ENCODE measurements around the gene IL16.

DNA sequence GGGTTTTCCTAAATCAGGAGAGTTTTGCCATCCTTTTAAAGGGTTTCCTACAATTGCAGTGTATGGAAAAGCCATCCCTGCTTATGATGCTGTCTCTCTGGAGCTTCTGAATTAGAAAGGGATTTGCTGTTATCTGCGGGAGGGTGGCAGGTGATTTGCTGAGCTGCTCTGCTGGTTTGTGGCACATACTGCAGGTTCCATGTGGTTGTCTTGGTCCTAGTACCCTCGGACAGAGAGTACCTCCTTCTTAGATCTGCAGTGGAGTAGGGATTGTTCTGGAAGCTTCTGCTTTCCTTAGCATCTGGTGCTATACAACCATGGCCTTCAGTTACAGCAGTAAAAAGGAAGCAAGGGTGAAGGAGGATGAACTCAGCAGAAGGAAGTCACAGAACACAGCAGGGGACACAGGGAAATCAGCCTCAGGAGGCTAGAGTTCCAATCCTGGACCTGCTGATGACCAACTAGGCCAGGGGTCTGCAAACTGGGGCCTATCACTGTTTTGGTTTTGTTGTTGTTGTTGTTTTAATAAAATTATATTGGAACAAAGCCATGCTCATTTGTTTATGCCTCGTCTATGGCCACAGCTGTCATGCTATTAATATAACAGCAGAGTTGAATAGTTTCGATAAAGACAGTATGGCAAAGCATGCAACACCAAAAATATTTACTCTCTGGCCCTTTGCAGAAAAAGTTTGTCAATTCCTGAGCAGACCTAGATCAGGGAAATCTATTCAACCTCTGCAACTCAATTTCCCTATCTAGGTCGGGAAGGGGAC is 87.8 kb downstream of the IL16 start:
- TF ChIP-seq, protein P1, sequence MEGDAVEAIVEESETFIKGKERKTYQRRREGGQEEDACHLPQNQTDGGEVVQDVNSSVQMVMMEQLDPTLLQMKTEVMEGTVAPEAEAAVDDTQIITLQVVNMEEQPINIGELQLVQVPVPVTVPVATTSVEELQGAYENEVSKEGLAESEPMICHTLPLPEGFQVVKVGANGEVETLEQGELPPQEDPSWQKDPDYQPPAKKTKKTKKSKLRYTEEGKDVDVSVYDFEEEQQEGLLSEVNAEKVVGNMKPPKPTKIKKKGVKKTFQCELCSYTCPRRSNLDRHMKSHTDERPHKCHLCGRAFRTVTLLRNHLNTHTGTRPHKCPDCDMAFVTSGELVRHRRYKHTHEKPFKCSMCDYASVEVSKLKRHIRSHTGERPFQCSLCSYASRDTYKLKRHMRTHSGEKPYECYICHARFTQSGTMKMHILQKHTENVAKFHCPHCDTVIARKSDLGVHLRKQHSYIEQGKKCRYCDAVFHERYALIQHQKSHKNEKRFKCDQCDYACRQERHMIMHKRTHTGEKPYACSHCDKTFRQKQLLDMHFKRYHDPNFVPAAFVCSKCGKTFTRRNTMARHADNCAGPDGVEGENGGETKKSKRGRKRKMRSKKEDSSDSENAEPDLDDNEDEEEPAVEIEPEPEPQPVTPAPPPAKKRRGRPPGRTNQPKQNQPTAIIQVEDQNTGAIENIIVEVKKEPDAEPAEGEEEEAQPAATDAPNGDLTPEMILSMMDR (IDR thresholded peaks at IDR 0.05): no peak
- no peak for TF ChIP-seq POLR2A (IDR thresholded peaks at IDR 0.05)

All from breast epithelium (tissue), 3 donors.